NCI-H187 treated with DMSO at 0.1 percent for 48 hours (cell line): ENCODE results near the gene ZFYVE9.
"Not testable (repeated sequence)": the region's sequence is repeated elsewhere in the genome, so short reads cannot be mapped to it uniquely, and the experiment has no call there.

ENCODE experiments used
- DNase-seq: peaks from one replicate; lab custom pipeline; 2025; lab: John Stamatoyannopoulos, UW

The ZFYVE9 gene, protein sequence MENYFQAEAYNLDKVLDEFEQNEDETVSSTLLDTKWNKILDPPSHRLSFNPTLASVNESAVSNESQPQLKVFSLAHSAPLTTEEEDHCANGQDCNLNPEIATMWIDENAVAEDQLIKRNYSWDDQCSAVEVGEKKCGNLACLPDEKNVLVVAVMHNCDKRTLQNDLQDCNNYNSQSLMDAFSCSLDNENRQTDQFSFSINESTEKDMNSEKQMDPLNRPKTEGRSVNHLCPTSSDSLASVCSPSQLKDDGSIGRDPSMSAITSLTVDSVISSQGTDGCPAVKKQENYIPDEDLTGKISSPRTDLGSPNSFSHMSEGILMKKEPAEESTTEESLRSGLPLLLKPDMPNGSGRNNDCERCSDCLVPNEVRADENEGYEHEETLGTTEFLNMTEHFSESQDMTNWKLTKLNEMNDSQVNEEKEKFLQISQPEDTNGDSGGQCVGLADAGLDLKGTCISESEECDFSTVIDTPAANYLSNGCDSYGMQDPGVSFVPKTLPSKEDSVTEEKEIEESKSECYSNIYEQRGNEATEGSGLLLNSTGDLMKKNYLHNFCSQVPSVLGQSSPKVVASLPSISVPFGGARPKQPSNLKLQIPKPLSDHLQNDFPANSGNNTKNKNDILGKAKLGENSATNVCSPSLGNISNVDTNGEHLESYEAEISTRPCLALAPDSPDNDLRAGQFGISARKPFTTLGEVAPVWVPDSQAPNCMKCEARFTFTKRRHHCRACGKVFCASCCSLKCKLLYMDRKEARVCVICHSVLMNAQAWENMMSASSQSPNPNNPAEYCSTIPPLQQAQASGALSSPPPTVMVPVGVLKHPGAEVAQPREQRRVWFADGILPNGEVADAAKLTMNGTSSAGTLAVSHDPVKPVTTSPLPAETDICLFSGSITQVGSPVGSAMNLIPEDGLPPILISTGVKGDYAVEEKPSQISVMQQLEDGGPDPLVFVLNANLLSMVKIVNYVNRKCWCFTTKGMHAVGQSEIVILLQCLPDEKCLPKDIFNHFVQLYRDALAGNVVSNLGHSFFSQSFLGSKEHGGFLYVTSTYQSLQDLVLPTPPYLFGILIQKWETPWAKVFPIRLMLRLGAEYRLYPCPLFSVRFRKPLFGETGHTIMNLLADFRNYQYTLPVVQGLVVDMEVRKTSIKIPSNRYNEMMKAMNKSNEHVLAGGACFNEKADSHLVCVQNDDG (N-terminal part only)

DNA sequence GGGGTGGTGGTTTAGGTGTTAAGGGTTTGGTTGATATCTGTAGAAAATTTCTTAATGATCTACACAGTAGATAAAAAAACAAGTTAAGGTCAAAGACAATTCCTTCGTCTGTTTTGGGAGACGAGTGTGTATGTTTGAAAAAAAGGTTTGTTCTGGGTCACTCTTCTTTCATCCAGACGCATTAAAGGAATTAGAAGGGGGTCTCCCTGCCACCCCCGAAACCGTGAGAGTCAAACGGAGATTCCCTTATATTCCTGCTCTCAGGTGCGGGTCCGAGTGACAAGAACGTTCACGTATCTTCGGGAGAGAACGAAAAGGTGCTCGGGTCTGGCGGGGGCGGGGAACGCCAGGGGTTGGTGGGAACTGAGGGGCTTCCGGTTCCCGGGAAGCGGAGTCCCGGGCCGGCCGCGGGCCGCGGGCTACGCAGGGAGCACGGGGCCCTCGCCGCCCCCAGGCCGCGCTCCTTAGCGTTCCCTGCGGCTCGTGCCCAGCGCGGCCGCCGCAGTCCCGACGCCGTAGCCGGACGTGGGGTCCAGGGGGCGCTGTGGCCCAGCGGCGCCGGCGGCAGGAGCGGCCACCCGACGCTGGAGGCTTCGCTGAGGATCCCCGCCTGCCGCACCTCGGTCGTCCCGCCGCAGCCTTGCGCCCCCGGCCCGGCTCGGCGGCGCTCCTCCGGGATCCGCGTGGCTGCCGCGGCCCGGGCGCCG, at the start of gene ZFYVE9:
TSS of gene ZFYVE9 (plus strand) at position 577 of the 707 bp plus-strand sequence. CDS start 91,118 bp downstream, outside the sequence.
- no peak for DNase-seq

DNA sequence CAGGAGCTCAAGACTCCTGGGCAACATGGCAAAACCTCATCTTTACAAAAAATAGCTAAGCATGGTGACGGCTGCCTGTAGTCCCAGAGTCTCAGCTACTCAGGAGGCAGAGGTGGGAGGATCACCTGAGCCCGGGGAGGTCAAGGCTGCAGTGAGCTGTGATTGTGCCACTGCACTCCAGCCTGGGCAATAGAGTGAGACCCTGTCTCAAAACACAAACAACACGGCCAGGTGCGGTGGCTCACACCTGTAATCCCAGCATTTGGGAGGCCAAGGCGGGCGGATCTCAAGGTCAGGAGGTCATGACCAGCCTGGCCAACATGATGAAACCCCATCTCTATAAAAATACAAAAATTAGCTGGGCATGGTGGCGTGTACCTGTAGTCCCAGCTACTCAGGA, 47.6 kb upstream of the ZFYVE9 start:
- not testable (repeated sequence) for DNase-seq

DNA sequence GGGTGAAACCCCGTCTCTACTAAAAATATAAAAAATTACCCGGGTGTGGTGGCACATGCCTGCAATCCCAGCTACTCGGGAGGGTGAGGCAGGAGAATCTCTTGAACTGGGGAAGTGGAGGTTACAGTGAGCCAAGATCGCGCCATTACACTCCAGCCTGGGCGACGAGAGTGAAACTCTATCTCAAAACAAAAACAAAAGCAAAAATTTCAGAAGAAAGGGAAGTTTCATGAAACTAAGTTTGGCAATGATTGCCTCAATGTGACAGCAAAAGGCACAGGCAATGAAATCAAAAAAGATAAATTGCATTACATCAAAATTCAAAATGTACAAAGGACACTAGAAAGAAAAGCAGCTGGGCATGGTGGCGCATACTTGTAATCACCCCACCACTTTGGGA, 45.7 kb upstream of the ZFYVE9 start:
- no peak for DNase-seq

DNA sequence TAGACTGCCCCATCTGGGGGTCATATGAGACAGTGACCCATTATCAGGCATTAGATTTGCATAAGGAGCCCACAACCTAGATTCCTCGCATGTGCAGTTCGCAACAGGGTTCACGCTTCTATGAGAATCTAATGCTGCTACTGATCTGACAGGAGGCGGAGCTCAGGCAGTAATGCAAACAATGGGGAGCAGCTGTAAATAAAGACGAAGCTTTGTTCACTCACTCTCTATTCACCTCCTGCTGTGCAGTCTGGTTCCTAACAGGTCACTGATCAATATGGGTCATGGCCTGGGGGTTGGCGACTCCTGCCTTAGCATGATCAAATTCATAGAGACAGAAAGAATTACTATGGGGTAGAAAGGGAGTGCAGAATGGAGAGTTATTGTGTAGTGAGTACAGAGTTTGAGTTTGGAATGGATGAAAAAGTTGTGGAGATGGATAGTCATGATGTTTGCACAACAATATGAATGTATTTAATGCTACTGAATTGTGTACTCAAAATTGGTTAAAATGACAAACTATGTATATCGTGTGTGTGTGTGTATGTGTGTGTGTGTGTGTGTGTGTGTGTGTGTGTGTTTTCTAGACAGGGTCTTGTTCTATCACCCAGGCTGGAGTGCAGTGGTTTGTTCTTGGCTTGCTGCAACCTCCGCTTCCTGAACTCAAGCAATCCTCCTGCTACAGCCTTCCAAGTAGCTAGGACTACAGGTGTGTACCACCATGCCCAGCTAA, 43.6 kb upstream of the ZFYVE9 start:
- DNase-seq, result no peak

DNA sequence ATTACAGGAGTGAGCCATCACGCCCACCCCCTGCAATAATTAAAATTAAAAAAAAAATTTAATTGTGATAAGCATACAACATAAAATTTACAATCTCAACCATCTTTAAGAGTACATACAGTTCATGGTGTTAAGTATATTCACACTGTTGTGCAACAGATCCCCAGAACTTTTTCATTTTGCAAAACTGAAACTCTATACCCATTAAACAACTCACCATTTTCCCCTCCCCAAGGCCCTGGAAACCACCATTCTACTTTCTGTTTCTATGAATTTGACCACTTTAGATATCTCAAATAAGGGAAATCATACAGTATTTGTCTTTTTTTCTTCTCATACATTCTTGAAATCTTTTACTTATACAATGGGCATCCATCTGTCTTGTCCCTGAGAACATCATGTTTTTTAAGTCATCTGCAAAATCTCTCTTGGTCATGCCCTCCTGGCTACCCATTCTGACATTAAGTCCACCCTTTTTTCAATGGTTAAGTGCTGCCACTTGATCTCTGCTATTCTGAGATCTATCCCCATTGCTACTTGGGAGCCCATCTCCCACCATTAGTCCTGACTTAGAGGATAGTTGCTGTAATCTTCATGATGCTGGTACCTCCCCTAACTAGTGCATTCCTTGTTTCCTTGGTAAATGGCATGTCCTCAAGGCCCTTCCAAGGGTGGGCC, 39.4 kb upstream of the ZFYVE9 start:
- DNase-seq, result no peak

DNA sequence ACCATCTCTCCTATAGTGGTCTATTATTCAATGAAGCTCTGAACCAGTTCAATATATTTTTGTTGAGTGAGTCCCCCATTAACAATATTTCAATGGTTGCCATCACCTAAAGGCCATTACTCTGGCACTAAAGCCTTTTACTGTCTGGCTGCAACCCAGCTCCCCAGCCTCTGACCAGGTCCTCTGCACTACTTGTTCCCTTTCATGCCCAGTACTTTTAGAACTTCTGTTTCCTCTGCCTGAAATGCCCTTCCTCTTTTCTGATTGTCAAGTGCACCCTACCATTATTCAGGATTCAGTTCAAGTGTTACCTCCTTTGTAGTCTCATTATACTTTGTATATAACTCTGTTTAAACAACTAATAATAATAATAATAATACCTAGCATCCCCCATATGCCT, 30.4 kb upstream of the ZFYVE9 start:
- DNase-seq, result no peak

DNA sequence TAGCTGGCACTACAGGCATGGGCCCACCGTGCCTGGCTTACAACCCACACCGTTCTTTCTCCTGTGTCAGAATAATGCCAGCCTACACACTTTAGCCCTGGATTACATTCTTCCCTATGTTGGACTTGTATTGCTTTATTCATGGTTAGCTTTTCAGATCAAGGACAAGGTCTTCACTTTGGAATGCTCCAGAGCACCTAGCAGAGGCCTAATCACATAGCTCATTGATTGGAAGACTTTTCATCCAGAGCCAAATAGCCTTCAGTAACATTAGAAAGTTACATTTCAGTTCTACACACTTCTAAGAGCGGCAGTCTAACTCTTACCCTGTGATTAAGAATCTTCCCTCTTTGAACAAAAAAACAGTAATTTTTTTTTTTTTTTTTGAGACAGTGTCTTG, 29.4 kb upstream of the ZFYVE9 start:
- DNase-seq, result no peak

DNA sequence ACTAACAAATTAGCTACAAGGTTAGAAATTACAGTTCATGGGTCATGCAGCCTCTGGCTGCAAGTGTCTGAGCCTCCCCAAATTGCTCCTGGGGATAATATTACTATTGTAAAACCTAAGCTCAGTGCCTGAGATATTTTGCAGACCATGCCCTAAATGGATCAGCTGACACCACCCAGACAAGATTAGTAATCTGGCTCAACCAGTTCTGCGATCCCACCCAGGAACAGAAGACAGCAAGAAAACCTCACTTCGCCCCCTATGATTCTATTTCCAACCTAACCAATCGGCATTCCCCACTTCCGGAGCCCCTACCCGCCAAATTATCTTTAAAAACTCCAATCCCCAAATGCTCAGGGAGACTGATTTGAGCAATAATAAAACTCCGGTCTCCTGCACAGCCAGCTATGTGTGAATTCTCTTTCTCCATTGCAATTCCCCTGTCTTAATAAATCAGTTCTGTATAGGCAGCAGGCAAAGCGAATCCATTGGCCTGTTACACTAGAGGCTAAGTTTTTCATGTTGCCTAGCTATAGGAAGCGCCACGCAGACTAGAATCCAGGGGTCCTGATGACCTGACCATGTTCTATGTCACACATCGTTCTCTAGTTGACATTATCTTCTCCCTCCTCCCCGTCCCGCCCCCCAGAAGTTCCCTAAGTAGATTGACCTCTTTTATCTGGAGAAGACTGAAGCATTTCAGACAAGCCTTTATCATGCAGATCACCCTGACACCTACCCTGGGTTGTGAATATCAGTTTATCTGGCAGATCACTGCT, 22.4 kb upstream of the ZFYVE9 start:
- DNase-seq, result no peak

DNA sequence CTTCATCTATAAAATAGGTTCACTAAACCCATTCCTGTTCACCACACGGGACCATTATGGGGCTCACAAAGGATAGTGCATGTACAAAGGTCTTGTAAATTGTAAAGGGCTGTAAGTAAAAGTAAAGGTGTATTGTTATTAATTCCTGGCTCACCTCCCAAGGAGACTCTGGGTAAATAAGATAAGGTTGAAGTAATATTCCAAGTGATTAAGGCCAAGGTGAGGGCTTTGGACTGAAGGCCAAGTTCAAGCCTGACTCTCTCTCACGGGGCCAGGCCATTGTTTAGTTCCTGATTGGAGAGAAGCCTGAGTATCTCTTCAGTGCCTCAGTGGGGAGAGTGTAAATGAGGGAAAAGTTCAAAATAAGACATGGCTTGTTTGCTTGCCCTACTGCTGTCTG, 19.5 kb upstream of the ZFYVE9 start:
- no peak for DNase-seq

DNA sequence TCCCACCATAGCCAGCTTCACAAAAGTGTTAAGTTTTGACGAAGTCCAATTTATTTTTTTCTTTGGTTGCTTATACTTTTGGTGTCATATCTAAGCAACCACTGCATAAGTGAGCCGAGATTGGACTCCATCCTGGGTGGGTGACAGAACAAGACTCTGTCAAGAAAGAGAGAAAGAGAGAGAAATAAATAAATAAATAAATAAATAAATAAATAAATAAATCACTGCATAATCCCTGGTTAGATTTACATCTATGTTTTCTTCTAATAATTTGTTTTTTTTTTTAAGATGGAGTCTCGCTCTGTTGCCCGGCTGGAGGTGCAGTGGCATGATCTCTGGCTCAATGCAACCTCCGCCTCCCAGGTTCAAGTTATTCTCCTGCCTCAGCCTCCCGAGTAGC, 18.3 kb upstream of the ZFYVE9 start:
- no peak for DNase-seq

DNA sequence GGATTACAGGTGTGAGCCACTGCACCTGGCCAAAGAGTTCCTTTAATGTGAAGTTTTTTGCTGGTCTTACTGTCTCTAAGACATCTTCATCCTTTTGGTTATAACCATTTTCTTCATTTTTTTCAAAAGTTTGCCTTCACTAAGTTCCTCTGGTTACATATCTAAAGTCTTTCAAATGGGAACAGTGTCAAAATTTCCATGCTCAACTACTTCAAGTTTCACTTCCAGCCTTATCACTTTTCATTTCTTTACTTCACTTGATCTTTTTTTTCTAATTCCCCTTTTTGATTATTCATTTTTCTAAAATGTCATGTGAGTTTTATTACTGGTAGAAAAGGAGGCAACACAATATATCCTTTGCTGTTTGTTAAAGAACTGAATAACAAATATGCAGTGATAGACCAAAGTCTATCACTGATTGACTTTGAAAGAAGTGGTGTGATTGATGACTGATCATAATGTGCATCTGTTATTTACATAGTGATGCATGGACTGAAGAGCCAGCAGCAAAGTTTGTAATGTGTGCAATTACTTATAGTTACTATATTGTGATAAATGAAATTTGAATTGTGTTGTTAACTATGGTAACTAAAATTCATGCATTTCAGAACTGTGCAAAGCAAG, 16.0 kb upstream of the ZFYVE9 start:
- DNase-seq, result no peak

DNA sequence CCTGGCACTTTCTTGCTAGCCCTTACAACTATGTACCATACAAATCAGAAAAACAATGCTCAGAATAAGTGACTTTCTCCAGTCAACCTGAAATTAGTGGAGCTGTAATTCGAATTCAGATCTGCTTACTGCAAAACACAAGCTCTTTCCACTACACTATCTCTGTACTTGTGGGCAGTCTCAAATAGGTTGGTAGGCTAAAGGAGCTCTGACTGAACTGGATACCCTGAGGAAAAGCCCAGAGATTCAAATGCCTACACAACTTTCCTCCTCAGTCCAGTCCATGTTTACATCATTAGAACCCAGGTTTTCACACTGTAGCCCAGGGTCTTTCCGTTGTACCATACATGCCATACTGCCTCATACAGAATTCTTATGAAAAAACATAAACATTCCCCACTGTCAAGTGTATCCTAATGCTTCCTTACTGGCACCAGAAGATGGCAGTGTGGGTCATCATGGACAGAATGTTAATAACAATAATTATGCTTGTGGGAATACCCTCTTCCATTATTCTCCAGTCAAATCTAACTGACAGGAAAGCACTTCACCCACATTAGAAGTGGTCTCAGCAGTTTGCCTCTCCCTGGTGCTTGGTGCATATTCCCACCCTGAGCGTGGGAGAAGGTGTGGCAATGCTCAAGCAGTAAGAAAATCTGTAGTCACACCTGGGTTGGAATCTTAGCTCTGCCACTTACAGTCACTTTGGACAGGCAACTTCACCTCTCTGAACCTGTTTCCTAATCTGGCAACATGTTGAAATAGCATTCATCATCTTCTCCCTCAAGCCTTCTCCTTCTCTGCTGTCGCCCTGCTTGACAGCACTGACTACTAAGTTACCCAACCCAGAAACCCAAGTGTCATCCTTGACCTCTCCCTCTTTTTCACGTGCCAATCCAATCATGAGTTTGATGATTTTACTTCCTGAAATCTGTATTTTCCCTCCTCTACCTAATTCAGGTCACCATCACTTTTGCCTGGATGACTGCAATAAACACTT, 14.4 kb upstream of the ZFYVE9 start:
- peak; percentile 40 for DNase-seq

DNA sequence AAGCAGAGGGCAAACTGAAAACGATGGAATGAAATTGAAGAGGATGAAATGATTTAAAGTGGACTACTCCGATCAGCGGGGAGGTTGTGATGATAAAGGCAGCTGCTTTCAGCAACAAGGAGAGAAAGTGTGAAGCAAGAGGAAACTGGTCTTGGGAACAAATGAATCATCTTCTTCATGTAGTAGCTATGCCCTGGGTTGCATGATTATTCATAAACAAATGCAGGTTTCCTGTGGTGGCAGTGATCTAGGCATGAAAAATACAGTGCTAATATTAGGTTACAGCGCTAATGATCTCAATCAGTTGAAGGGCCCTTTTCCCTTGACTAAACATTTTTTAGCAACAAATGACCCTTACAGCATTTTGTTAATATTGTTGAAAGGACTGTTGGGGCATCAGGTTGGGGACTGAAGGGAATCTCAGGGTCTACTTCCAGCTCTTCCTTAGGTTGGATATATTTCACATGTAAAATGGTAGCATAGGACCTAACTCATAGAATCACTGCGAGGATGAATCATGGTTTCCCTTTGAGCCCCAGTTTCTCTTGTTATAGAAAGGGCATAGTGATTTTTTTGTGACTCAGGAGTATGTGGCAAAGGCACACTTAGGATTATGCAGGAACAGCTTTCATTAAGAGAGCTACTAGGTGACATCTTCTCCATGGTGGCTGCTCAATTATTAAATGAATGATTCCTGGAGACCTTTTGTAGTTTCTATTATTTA, 1.9 kb upstream of the ZFYVE9 start:
- no peak for DNase-seq

DNA sequence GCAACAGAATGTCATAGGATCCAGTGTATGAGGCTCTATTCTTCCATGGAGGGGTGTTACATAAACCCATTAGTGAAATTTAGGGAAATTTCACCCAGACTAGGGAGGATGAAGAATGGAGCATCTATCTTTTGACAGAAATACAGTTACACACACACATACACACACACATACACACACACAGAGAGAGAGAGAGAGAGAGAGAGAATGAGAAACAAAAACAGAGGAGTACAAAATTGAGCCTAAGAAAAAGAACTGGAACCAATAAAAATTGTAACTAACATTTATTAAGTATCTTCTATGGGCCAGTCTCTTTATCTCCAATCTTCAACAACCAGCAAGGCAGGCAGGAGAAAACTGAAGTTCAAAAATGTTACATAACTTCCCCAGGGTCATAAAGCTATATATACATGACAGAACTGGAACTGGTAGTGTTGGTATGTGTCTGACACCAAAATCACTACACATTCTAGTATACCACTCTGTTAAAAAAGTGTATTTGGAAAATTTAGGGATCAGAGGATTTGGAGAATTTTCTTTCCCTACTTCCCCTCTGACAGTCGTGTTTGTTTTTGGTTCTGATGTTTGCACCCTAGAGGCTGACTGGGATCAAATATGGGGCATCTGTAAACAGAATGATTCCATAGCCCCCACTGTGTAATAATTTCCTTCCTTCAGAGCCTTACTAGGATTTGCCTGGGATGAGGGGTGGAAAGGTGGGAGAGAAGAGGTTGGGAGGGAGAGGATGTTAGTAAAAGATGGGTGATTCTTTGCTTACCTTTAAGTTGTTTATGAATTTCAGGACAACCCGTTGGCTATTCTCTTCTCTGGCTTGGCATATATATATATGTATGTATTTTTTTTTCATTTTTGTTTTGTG, 1.0 kb upstream of the ZFYVE9 start:
- no peak for DNase-seq

DNA sequence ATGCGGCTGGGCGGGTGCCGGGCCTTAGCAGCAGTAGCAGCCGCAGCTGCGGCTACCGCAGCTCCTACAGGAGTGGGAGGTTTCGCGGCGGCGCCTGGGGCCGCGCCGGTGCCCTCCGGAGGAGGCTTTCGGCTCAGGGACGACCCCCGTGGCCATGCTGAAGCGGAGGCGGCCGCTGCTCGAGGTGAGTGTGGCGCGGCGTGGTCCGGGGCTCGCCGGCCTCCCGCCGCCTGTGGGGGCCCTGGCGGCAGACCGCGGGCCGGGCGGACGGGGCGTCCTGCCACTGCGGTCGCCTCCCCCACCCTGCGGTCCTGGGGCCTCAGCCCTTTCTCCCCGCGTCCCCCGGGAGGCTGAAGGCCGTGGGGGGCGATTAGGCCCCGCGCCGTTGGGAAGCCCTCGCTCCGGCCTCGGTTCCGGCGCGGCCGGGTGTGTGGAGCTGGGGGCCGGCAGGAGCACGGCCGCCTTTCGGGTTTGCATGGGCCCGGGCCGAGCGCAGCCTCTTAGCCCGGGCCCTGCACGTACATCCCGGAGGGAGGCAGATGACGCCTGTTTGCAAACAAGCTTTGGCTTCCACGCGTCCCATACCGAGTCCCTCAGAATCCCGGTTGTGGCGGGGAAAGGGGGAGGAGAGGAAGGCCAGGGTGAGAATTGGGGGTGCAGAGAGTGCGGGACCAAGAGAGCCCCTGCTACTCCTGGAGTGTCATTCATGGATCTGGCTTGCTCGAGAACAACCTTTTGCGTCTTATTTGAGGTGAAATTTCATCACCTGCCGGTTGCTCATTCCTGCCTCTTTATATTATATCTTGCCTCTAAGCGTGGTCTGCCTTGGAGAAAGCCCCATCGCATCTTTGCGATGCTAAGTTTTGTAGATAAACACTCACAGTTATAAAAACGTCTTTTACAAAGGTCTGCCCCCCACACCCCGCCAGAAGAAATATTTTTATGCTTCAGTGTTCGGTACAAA, 613 bp downstream of the ZFYVE9 start:
- no peak for DNase-seq
